Measurements from ENCODE around the gene VPS52. TPM values are rescaled to one million over a fixed set of nuclear protein-coding genes. Genes with fewer than 3 reads are reported as not detected.
A peak's percentile ranks its signal among the peaks of the same experiment; 100 is the strongest.

The VPS52 gene
- total and polyA plus RNA-seq, 9 of the 15 experiments (the other 6 are each of a cell fraction or from before 2014, with no cell fraction given), result 24.4 to 103 (median 40.2) TPM

DNA sequence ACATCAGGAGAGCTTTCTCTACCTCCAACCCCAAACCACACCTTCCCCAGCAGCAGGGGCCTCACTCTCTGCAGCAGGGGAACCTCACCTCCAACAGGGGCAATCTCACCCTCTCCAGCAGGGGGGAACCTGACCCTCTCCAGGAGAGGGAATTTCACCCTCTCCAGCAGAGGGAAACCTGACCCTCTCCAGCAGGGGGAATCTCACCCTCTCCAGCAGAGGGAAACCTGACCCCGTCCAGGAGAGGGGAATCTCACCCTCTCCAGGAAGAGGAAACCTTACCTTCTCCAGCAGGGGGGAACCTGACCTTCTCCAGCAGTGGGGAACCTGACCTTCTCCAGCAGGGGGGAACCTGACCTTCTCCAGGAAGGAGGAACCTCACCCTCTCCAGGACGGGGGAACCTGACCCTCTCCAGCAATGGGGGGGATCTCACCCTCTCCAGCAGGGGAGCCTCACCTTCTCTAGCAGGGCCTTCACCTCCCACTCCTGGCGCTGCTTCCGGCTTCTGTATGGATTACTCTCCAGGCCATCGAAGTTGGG, 8.4 kb upstream of the VPS52 start (continued):
- no peak for TF ChIP-seq MCM2 (IDR thresholded peaks at IDR 0.05; ENCODE audit: low read depth)
- TF ChIP-seq, protein P1, sequence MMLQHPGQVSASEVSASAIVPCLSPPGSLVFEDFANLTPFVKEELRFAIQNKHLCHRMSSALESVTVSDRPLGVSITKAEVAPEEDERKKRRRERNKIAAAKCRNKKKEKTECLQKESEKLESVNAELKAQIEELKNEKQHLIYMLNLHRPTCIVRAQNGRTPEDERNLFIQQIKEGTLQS (IDR thresholded peaks at IDR 0.05), result no peak
- TF ChIP-seq, protein P1 (CRISPR knock-in tag; conservative IDR thresholded peaks at IDR 0.05), result no peak
- no peak for TF ChIP-seq ARNT (IDR thresholded peaks at IDR 0.05)
- peak; percentile 79; the same call in 1 of the 2 replicates for TF ChIP-seq STAG1 (CRISPR knock-in tag; IDR thresholded peaks at IDR 0.05; ENCODE audit: borderline replicate concordance)
- no peak for TF ChIP-seq GATA2 (CRISPR knock-in tag; IDR thresholded peaks at IDR 0.05)
- TF ChIP-seq SREBF1 (IDR thresholded peaks at IDR 0.05; ENCODE audit: borderline replicate concordance, low read depth, low read length), result peak; percentile 48; the same call in 1 of the 2 replicates
- TF ChIP-seq ZBTB17 (CRISPR knock-in tag; IDR thresholded peaks at IDR 0.05), result no peak
- TF ChIP-seq CXXC5 (CRISPR knock-in tag; IDR thresholded peaks at IDR 0.05), result no peak
- no peak for TF ChIP-seq SETDB1 (IDR thresholded peaks at IDR 0.05; ENCODE audit: low read length)
- no peak for TF ChIP-seq HDAC2 (IDR thresholded peaks at IDR 0.05)
- TF ChIP-seq MAFK (IDR thresholded peaks at IDR 0.05; ENCODE audit: low read length), result no peak
- TF ChIP-seq, protein P2, sequence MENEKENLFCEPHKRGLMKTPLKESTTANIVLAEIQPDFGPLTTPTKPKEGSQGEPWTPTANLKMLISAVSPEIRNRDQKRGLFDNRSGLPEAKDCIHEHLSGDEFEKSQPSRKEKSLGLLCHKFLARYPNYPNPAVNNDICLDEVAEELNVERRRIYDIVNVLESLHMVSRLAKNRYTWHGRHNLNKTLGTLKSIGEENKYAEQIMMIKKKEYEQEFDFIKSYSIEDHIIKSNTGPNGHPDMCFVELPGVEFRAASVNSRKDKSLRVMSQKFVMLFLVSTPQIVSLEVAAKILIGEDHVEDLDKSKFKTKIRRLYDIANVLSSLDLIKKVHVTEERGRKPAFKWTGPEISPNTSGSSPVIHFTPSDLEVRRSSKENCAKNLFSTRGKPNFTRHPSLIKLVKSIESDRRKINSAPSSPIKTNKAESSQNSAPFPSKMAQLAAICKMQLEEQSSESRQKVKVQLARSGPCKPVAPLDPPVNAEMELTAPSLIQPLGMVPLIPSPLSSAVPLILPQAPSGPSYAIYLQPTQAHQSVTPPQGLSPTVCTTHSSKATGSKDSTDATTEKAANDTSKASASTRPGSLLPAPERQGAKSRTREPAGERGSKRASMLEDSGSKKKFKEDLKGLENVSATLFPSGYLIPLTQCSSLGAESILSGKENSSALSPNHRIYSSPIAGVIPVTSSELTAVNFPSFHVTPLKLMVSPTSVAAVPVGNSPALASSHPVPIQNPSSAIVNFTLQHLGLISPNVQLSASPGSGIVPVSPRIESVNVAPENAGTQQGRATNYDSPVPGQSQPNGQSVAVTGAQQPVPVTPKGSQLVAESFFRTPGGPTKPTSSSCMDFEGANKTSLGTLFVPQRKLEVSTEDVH (IDR thresholded peaks at IDR 0.05; ENCODE audit: low read depth, partially characterized antibody), result peak; percentile 60
- peak; percentile 57 for TF ChIP-seq CREM (IDR thresholded peaks at IDR 0.05; ENCODE audit: low read depth)
- TF ChIP-seq TBP (optimal IDR thresholded peaks at IDR 0.05; ENCODE audit: low read depth, low read length), result no peak
- TF ChIP-seq BRF1 (IDR thresholded peaks at IDR 0.05; ENCODE audit: borderline replicate concordance, extremely low read depth, insufficient read length), result no peak
- TF ChIP-seq, protein P3, sequence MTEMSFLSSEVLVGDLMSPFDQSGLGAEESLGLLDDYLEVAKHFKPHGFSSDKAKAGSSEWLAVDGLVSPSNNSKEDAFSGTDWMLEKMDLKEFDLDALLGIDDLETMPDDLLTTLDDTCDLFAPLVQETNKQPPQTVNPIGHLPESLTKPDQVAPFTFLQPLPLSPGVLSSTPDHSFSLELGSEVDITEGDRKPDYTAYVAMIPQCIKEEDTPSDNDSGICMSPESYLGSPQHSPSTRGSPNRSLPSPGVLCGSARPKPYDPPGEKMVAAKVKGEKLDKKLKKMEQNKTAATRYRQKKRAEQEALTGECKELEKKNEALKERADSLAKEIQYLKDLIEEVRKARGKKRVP (CRISPR knock-in tag; IDR thresholded peaks at IDR 0.05), result no peak
- TF ChIP-seq ZNF780A (CRISPR knock-in tag; IDR thresholded peaks at IDR 0.05), result no peak
- TF ChIP-seq ZNF3 (CRISPR knock-in tag; IDR thresholded peaks at IDR 0.05), result no peak
- TF ChIP-seq, protein P4, sequence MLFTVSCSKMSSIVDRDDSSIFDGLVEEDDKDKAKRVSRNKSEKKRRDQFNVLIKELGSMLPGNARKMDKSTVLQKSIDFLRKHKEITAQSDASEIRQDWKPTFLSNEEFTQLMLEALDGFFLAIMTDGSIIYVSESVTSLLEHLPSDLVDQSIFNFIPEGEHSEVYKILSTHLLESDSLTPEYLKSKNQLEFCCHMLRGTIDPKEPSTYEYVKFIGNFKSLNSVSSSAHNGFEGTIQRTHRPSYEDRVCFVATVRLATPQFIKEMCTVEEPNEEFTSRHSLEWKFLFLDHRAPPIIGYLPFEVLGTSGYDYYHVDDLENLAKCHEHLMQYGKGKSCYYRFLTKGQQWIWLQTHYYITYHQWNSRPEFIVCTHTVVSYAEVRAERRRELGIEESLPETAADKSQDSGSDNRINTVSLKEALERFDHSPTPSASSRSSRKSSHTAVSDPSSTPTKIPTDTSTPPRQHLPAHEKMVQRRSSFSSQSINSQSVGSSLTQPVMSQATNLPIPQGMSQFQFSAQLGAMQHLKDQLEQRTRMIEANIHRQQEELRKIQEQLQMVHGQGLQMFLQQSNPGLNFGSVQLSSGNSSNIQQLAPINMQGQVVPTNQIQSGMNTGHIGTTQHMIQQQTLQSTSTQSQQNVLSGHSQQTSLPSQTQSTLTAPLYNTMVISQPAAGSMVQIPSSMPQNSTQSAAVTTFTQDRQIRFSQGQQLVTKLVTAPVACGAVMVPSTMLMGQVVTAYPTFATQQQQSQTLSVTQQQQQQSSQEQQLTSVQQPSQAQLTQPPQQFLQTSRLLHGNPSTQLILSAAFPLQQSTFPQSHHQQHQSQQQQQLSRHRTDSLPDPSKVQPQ (CRISPR knock-in tag; IDR thresholded peaks at IDR 0.05; ENCODE audit: borderline replicate concordance), result no peak
- TF ChIP-seq TAF15 (IDR thresholded peaks at IDR 0.05; ENCODE audit: low read depth, low read length), result no peak
- no peak for TF ChIP-seq ZNF316 (IDR thresholded peaks at IDR 0.05)
- no peak for TF ChIP-seq ZNF324 (CRISPR knock-in tag; IDR thresholded peaks at IDR 0.05)
- TF ChIP-seq RBM25 (IDR thresholded peaks at IDR 0.05; ENCODE audit: low read depth, low read length, severe bottlenecking), result no peak
- no peak for TF ChIP-seq NFE2 (IDR thresholded peaks at IDR 0.05; ENCODE audit: low read depth)
